ENCODE measurements around the gene SPOCK1.
A peak's percentile ranks its signal among the peaks of the same experiment; 100 is the strongest.

GRCh38 chr5:137461391-137462264 lies 37.5 kb downstream of the SPOCK1 start:
- TF ChIP-seq CTCF (IDR thresholded peaks at IDR 0.05 in 2 of 3, conservative IDR thresholded peaks at IDR 0.05 in 1 of 3; ENCODE audit: borderline replicate concordance in 1 of 3, insufficient read depth in 1 of 3, low read depth in 2 of 3, low read length in 2 of 3) (peak in 1 of 3 experiments; percentile 2; a peak in 1 of 6 replicates), EZH2phosphoT487 (IDR thresholded peaks at IDR 0.05; ENCODE audit: borderline replicate concordance) (no peak), CBX3 (IDR thresholded peaks at IDR 0.05; ENCODE audit: low read depth) (no peak), POLR2A (IDR thresholded peaks at IDR 0.05; ENCODE audit: borderline replicate concordance, extremely low read depth, insufficient read depth, insufficient read length) (no peak), EZH2 (IDR thresholded peaks at IDR 0.05) (no peak), RAD21 (IDR thresholded peaks at IDR 0.05; ENCODE audit: low read depth) (no peak), SRF (IDR thresholded peaks at IDR 0.05; ENCODE audit: low read depth) (no peak), CEBPB (IDR thresholded peaks at IDR 0.05; ENCODE audit: low read depth) (no peak)

Measured in HCT116 (cell line).